K562 (cell line): ENCODE results near the gene JPH3. TPM values are rescaled to one million over a fixed set of nuclear protein-coding genes. Genes with fewer than 3 reads are reported as not detected.

Source experiments
- ATAC-seq: fragments of 200-7000 bp; cut with Tn5 transposase; 3 replicates; pipeline ENCODE4 v1.9.1; 2020; ENCODE audit warnings: moderate library complexity
- BruUV-seq: library from RNA; stranded (reverse); fragments of 400-500 nt; replicated peaks from 2 replicates; lab custom pipeline; 2021; lab: Mats Ljungman, UMichigan
- CTCF ChIA-PET: fragments of 300-600 bp; formaldehyde crosslinking; extraction: SDS; loops from one replicate; lab custom pipeline; 2021; ENCODE audit warnings: low intra/inter-chr PET ratio; lab: Yijun Ruan, JAX
- POLR2A ChIA-PET: fragments of 300-600, 350-650 bp; sonication (Branson Sonifier 250); formaldehyde crosslinking; extraction: SDS; loops from one replicate; lab custom pipeline; 2021; ENCODE audit warnings: antibody characterized with exemption, inconsistent platforms; lab: Yijun Ruan, JAX
- DNase-seq, 4 experiments: peaks; one replicate each; pipeline versions ENCODE4 v3.0.0 to v3.0.0-alpha.2; 2011 to 2018; ENCODE audit warnings: low spot score in 3 of 4, mixed read lengths in 3 of 4; ENCODE audit errors: extremely low read depth in 1 of 4
- FAIRE-seq: peaks from 2 replicates; lab custom pipeline; 2011; peaks lifted over from hg19 to GRCh38; lab: Jason Lieb, UNC
- H2AFZ ChIP-seq: 2 replicates; pipeline ENCODE4 v1.6.0; 2011; ENCODE audit warnings: low read depth, low read length, control low read depth, inconsistent platforms
- H3K27ac ChIP-seq: fragments of 200-600 bp; 3 replicates; pipeline ENCODE4 v1.8.0; 2011; ENCODE audit warnings: low read depth, mild to moderate bottlenecking, control low read depth, inconsistent platforms, low read length, moderate library complexity, mixed read lengths; ENCODE audit errors: extremely low read depth
- H3K27me3 ChIP-seq, 2 experiments: fragments of 300-600 bp in 1 of 2; 2 replicates in 1 of 2; 3 replicates in 1 of 2; pipeline versions ENCODE4 v1.6.0 to v1.8.0; 2011; ENCODE audit warnings: inconsistent platforms in 2 of 2, low read length in 2 of 2, mild to moderate bottlenecking in 1 of 2, mixed read lengths in 1 of 2, moderate library complexity in 1 of 2; ENCODE audit not compliant: control insufficient read depth in 2 of 2, insufficient read depth in 2 of 2
- H3K36me3 ChIP-seq: fragments of 300-600 bp; 3 replicates; pipeline ENCODE4 v1.8.0; 2011; ENCODE audit warnings: mild to moderate bottlenecking, low read length, inconsistent platforms; ENCODE audit not compliant: control insufficient read depth, insufficient read depth
- H3K4me1 ChIP-seq, 2 experiments: fragments of 200-600 bp in 1 of 2; replicated peaks in 1 of 2; 2 replicates in 1 of 2; 3 replicates in 1 of 2; pipeline versions ENCODE4 v1.5.1 to v1.8.0; 2011; ENCODE audit warnings: inconsistent platforms in 2 of 2, low read length in 2 of 2, mild to moderate bottlenecking in 1 of 2, mixed read lengths in 1 of 2, moderate library complexity in 1 of 2; ENCODE audit not compliant: control insufficient read depth in 2 of 2, insufficient read depth in 2 of 2
- H3K4me2 ChIP-seq: 2 replicates; pipeline ENCODE4 v1.6.1; 2011; ENCODE audit warnings: low read length, control low read depth, inconsistent platforms, mixed read lengths; ENCODE audit not compliant: insufficient read depth
- H3K4me3 ChIP-seq: fragments of 200-600 bp; sonication (generic), shearing (Covaris generic); 2 replicates; pipeline ENCODE4 v1.5.1; 2016; ENCODE audit warnings: control low read depth, inconsistent platforms
- H3K79me2 ChIP-seq: fragments of 200-600 bp; 3 replicates; pipeline ENCODE4 v1.8.0; 2011; ENCODE audit warnings: low read length, inconsistent platforms; ENCODE audit not compliant: control insufficient read depth, insufficient read depth
- H3K9ac ChIP-seq, 2 experiments: 2 replicates each; pipeline versions ENCODE4 v1.6.0 to v1.6.1; 2011; ENCODE audit warnings: low read depth in 2 of 2, low read length in 2 of 2, control low read depth in 1 of 2, inconsistent platforms in 1 of 2, mild to moderate bottlenecking in 1 of 2, mixed read lengths in 1 of 2; ENCODE audit not compliant: insufficient read depth in 1 of 2
- H3K9me1 ChIP-seq: one replicate; pipeline ENCODE4 v1.6.0; 2011; ENCODE audit warnings: inconsistent platforms, mild to moderate bottlenecking, low read length, moderate library complexity; ENCODE audit not compliant: control insufficient read depth, insufficient read depth
- H3K9me3 ChIP-seq: replicated peaks from 2 replicates; pipeline ENCODE4 v1.5.1; 2011; ENCODE audit warnings: low read depth, low read length, inconsistent platforms; ENCODE audit not compliant: control insufficient read depth, insufficient read depth
- H4K20me1 ChIP-seq: replicated peaks from 2 replicates; pipeline ENCODE4 v1.6.1; 2011; ENCODE audit warnings: low read length, inconsistent platforms, mixed read lengths; ENCODE audit not compliant: control insufficient read depth, insufficient read depth
- GATAD2A ChIP-seq: fragments of 450-650 bp; IDR thresholded peaks from 2 replicates; pipeline ENCODE4 v1.6.1; 2017
- JUN ChIP-seq, 2 experiments: sonication (generic) in 1 of 2; formaldehyde crosslinking in 1 of 2; IDR thresholded peaks; 2 replicates each; pipeline versions ENCODE4 v1.6.1 to v1.8.0; 2012 to 2022; ENCODE audit warnings: borderline replicate concordance in 2 of 2, mild to moderate bottlenecking in 2 of 2, improper control_type of control experiment in 1 of 2, low read depth in 1 of 2, low read length in 1 of 2, missing genetic modification reagents in 1 of 2
- MAX ChIP-seq: sonication (generic); formaldehyde crosslinking; IDR thresholded peaks from 2 replicates; pipeline ENCODE4 v1.9.0; 2022; ENCODE audit warnings: mild to moderate bottlenecking, missing genetic modification reagents
- PCBP1 ChIP-seq: fragments of 200-400 bp; formaldehyde crosslinking; IDR thresholded peaks from 2 replicates; pipeline ENCODE4 v1.6.1; 2018; ENCODE audit warnings: mild to moderate bottlenecking, low read depth, low read length; ENCODE audit not compliant: poor library complexity, severe bottlenecking
- RBM17 ChIP-seq: fragments of 200-400 bp; formaldehyde crosslinking; IDR thresholded peaks from 2 replicates; pipeline ENCODE4 v1.6.1; 2017; ENCODE audit warnings: low read depth, mild to moderate bottlenecking, low read length, borderline replicate concordance
- TOE1 ChIP-seq, 2 experiments: fragments of 450-650 bp in 1 of 2; sonication (generic) in 1 of 2; formaldehyde crosslinking in 1 of 2; IDR thresholded peaks; 2 replicates each; pipeline versions ENCODE4 v1.7.1 to v1.8.0; 2016 to 2022; ENCODE audit warnings: borderline replicate concordance in 2 of 2, mild to moderate bottlenecking in 2 of 2, antibody characterized with exemption in 1 of 2, inconsistent platforms in 1 of 2, low read depth in 1 of 2, missing genetic modification reagents in 1 of 2, moderate library complexity in 1 of 2
- ZFP36 ChIP-seq: fragments of 150-350 bp; IDR thresholded peaks from 2 replicates; pipeline ENCODE4 v1.6.1; 2018; ENCODE audit warnings: low read length, low read depth; ENCODE audit not compliant: partially characterized antibody
- ZNF175 ChIP-seq: fragments of 200-800 bp; sonication (Bioruptor generic); IDR thresholded peaks from 2 replicates; pipeline ENCODE4 v1.6.1; 2016; ENCODE audit warnings: low read depth, mild to moderate bottlenecking, missing genetic modification characterization, missing compliant biosample characterization
- ZNF668 ChIP-seq: fragments of 250-450 bp; sonication (Bioruptor Pico); IDR thresholded peaks from 2 replicates; pipeline ENCODE4 v1.8.0; 2022; ENCODE audit warnings: mild to moderate bottlenecking, inconsistent platforms
- WGBS: fragments of 100-300 bp; shearing (Covaris generic); methylation state at CpG from one replicate; pipeline ENCODE4 v1.1.6; 2016; ENCODE audit warnings: low coverage, mixed read lengths; ENCODE audit not compliant: insufficient coverage; ENCODE audit errors: missing lambda C conversion rate; 5-methylcytosine and 5-hydroxymethylcytosine counted together
- in situ Hi-C: fragments of 300-500 bp; cut with MboI; formaldehyde crosslinking; loops from 4 replicates; pipeline ENCODE4 v1.15.0; 2018; ENCODE audit warnings: inconsistent platforms, mixed read lengths
- intact Hi-C: fragments of 100-400 bp; cut with micrococcal nuclease; formaldehyde crosslinking; loops from 2 replicates; pipeline ENCODE4 v1.14.2; 2022
- polyA plus RNA-seq, 8 experiments: library from polyadenylated mRNA; depleted of rRNA in 4 of 8; stranded (reverse) in 5 of 8; unstranded in 3 of 8; fragments of >200 nt; fragmentation: Nextera tagmentation in 2 of 8; fragmentation: Illumina TruSeq in 1 of 8; extraction: Ambion mirVana in 2 of 8; extraction: Trizol in 1 of 8; gene quantifications; 2 replicates each; pipeline versions ENCODE4 v1.2.1 to v1.2.3, GENCODE V29; 2011 to 2014; ENCODE audit warnings: inconsistent platforms in 1 of 8, missing spikeins in 1 of 8
- total RNA-seq, 7 experiments: library from RNA; depleted of rRNA in 6 of 7; stranded (reverse); fragments of >200 nt in 6 of 7; fragmentation: Illumina TruSeq in 2 of 7; extraction: Trizol in 2 of 7; gene quantifications; 2 replicates each; pipeline versions ENCODE4 v1.2.1 to v1.2.3, GENCODE V29; 2011 to 2021; ENCODE audit warnings: low replicate concordance in 1 of 7
- TF ChIP-seq, protein P1 (sequence below): sonication (generic); formaldehyde crosslinking; IDR thresholded peaks from 2 replicates; pipeline ENCODE4 v1.9.0; 2022; ENCODE audit warnings: mild to moderate bottlenecking, missing genetic modification reagents

Gene JPH3
- total and polyA plus RNA-seq, 9 of the 15 experiments (the other 6 are each of a cell fraction or from before 2014, with no cell fraction given): 0.01 TPM; not detected in 8

DNA sequence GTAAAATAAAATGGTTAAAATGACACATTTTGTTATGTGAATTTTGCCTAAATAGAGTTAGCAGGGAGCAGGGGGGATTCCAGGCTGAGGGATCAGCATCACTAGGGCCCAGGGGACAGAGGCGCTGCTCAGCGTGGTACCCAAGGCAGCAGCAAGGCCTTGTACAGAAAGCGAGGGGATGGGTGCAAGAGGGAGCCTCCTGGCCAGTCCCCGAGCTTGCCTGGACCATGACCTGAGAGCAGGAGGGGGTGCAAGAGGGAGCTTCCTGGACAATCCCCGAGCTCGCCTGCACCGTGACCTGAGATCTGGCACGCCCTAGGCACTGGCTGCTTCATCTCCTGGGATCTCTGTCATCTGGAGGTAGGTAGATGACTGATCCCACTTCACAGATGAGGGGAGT lies 17.3 kb upstream of the JPH3 start (continued):
- no peak for TF ChIP-seq ZFP36

- peak overlapping the region; percentile 9; the same call in 1 of the 2 replicates for H2AFZ ChIP-seq
- CTCF ChIA-PET: no interaction called here
- H3K27me3 ChIP-seq: peaks cover 44 to 75% of the 10 kb centered on the region in 2 experiments
- no peak overlapping the region for H3K9ac ChIP-seq
- TF ChIP-seq RBM17: no peak
- TF ChIP-seq GATAD2A: no peak
- TF ChIP-seq TOE1 (IDR thresholded peaks at IDR 0.05; ENCODE audit: borderline replicate concordance): no peak
- TF ChIP-seq TOE1 (CRISPR knock-in tag; IDR thresholded peaks at IDR 0.05; ENCODE audit: borderline replicate concordance, low read depth): no peak
- TF ChIP-seq MAX: peak; percentile 69
- no peak for TF ChIP-seq PCBP1
- peak; percentile 18; the same call in 1 of the 2 replicates for TF ChIP-seq ZNF175
- TF ChIP-seq, protein P1, sequence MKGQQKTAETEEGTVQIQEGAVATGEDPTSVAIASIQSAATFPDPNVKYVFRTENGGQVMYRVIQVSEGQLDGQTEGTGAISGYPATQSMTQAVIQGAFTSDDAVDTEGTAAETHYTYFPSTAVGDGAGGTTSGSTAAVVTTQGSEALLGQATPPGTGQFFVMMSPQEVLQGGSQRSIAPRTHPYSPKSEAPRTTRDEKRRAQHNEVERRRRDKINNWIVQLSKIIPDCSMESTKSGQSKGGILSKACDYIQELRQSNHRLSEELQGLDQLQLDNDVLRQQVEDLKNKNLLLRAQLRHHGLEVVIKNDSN (CRISPR knock-in tag): peak; percentile 32; the same call in 1 of the 2 replicates
- TF ChIP-seq ZNF668 (CRISPR knock-in tag): no peak
- no peak for TF ChIP-seq JUN (IDR thresholded peaks at IDR 0.05; ENCODE audit: borderline replicate concordance, low read depth, low read length)
- peak; percentile 31; the same call in 1 of the 2 replicates for TF ChIP-seq JUN (CRISPR knock-in tag; IDR thresholded peaks at IDR 0.05; ENCODE audit: borderline replicate concordance)
- TF ChIP-seq, all 486 proteins: peak for 4
- H3K4me3 ChIP-seq: no peak overlapping the region
- intact Hi-C loops: loop anchor here (2.0 kb wide), 1 partner anchor 49 kb away; no protein-coding TSS in a partner anchor
- no peaks in the 10 kb centered on the region for H3K79me2 ChIP-seq
- H3K9me1 ChIP-seq: peaks cover 3% of the 10 kb centered on the region
- POLR2A ChIA-PET: no interaction called here
- WGBS: 7% methylated on average over 26 of the region's 28 CpGs
- in situ Hi-C loops: loop anchor here (5.0 kb wide), 1 partner anchor 52 kb away; no protein-coding TSS in a partner anchor
- H3K36me3 ChIP-seq: no peaks in the 10 kb centered on the region
- FAIRE-seq: no peak
- BruUV-seq: no TSS peak
- no peak for DNase-seq
- no peaks in the 10 kb centered on the region for H3K9me3 ChIP-seq
- no peak overlapping the region for H3K27ac ChIP-seq
- H3K4me2 ChIP-seq: peak overlapping the region; percentile 17; the same call in 1 of the 2 replicates
- H3K4me1 ChIP-seq: peaks cover 18 to 31% of the 10 kb centered on the region in 2 experiments; a peak in 4 of 5 replicates
- ATAC-seq: no peak
- H4K20me1 ChIP-seq: 0 out of 2 replicates have a peak, but pooled peaks cover 9% of the 10 kb centered on the region
Measured at GRCh38 chr16:87585442-87586200, 16.7 kb upstream of the JPH3 start.
